Bronchial epithelial cell (primary cell): Measurements from ENCODE around the gene TARDBP. TPM values are rescaled to one million over a fixed set of nuclear protein-coding genes. Genes with fewer than 3 reads are reported as not detected.
"Not testable (repeated sequence)": the region's sequence is repeated elsewhere in the genome, so short reads cannot be mapped to it uniquely, and the experiment has no call there.

Experiments
- DNase-seq: peaks from one replicate; pipeline ENCODE4 v3.0.0-alpha.2; 2010; ENCODE audit warnings: low read depth
- FAIRE-seq: peaks from 2 replicates; lab custom pipeline; 2011; peaks lifted over from hg19 to GRCh38; lab: Jason Lieb, UNC
- H3K27me3 ChIP-seq: 2 replicates; pipeline ENCODE4 v1.5.1; 2011; ENCODE audit warnings: low read length; ENCODE audit not compliant: control insufficient read depth, insufficient read depth
- H3K36me3 ChIP-seq: 2 replicates; pipeline ENCODE4 v1.5.1; 2011; ENCODE audit warnings: low read length; ENCODE audit not compliant: control insufficient read depth, insufficient read depth
- H3K4me3 ChIP-seq: 2 replicates; pipeline ENCODE4 v1.5.1; 2011; ENCODE audit warnings: mild to moderate bottlenecking, low read depth, low read length, control low read depth
- total RNA-seq: library from RNA; depleted of rRNA; stranded (reverse); fragments of >200 nt; gene quantifications from 2 replicates; pipeline ENCODE4 v1.2.1, GENCODE V29; 2014
- TF ChIP-seq, protein P1 (sequence below): IDR thresholded peaks from 2 replicates; pipeline ENCODE4 v1.5.1; 2011; ENCODE audit warnings: mild to moderate bottlenecking, moderate library complexity, low read length, control low read depth, inconsistent platforms; ENCODE audit not compliant: insufficient read depth, severe bottlenecking

TARDBP gene
- total RNA-seq, 1 donor from 2014 or later: 79.0 TPM

DNA sequence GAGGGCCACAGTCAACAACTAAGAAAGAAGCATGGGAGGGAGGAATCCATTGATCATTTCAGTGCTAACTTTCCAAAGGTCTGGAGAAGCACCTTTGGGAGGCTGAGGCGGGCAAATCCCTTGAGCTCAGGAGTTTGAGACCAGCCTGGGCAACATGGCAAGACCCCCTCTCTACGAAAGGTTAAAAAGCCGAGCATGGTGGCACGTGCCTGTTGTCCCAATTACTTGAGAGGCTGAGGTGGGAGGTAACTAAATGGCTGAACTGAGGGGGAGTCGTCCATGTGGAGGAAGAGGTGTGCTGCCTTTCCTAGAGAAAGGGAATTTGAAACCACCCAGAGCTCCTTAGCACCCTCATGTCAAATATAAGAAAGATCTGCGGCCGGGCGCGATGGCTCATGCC, 18.4 kb downstream of the TARDBP start:
- H3K4me3 ChIP-seq: no peak overlapping the region

DNA sequence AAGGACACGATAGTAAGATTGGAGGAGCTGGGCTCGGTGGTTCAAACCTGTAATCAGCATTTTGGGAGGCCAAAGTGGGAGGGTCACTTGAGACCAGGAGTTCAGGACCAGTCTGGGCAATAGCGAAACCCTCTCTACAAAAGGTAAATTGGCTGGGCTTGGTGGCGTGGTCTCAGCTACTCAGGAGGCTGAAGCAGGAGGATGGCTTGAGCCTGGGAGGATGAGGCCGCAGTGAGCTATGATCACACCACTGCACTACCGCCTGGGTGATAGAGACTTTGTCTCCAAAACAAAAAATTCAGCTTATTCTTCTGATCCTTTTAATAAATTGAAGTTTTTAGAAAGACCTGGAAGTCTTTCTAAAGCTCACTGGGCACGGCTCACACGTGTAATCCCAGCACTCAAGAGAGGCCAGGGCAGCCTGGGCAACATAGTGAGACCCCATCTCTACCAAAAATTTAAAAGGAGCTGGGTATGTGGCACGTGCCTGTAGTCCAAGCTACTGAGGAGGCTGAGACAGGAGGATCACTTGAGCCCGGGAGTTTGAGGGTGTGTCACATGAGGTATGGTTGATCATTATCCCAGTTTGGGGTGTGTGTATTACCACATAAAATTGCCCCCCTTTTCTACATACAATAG, 19.3 kb downstream of the TARDBP start:
- H3K27me3 ChIP-seq: no peaks in the 10 kb centered on the region
- no peak for FAIRE-seq
- TF ChIP-seq, protein P1, sequence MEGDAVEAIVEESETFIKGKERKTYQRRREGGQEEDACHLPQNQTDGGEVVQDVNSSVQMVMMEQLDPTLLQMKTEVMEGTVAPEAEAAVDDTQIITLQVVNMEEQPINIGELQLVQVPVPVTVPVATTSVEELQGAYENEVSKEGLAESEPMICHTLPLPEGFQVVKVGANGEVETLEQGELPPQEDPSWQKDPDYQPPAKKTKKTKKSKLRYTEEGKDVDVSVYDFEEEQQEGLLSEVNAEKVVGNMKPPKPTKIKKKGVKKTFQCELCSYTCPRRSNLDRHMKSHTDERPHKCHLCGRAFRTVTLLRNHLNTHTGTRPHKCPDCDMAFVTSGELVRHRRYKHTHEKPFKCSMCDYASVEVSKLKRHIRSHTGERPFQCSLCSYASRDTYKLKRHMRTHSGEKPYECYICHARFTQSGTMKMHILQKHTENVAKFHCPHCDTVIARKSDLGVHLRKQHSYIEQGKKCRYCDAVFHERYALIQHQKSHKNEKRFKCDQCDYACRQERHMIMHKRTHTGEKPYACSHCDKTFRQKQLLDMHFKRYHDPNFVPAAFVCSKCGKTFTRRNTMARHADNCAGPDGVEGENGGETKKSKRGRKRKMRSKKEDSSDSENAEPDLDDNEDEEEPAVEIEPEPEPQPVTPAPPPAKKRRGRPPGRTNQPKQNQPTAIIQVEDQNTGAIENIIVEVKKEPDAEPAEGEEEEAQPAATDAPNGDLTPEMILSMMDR: no peak
- DNase-seq: no peak
- peaks cover 3% of the 10 kb centered on the region for H3K36me3 ChIP-seq
- H3K4me3 ChIP-seq: no peak overlapping the region

More for the DNA sequence above, 18.4 kb downstream of the TARDBP start:
- Histone ChIP-seq H3K36me3 (peaks cover 3% of the 10 kb centered on the region), H3K27me3 (no peaks in the 10 kb centered on the region)
- FAIRE-seq (no peak), DNase-seq (no peak)
- TF ChIP-seq, protein P1: no peak

DNA sequence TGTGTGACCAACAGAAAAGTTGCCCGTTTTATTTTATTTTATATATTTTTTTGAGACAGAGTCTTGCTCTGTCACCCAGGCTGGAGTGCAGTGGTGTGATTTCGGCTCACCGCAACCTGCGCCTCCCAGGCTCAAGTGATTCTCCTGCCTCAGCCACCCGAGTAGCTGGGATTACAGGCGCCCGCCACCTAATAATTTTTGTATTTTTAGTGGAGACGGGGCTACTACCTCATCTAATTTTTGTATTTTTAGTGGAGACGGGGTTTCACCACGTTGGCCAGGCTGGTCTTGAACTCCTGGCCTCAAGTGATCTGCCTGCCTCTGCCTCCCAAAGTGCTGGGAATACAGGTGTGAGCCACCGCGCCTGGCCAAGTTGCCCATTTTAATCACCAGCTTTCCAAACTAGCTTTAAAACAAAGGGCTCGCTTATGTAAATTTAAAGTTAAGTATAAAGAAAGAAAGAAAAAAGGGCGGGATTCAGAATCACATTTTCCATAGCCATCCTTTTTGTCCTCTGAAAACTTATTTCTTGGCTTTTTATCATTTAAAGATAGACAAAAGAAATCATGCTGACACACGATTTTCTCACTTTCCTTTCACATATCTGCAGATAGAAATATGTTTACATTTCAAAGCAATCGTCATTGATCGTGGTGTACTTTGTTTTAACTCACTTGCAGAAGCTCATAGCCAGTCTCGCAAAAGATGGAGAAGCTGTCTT, 24.7 kb downstream of the TARDBP start:
- not testable (repeated sequence) for H3K4me3 ChIP-seq, H3K27me3 ChIP-seq, DNase-seq, H3K36me3 ChIP-seq
- FAIRE-seq: peak; percentile 83

DNA sequence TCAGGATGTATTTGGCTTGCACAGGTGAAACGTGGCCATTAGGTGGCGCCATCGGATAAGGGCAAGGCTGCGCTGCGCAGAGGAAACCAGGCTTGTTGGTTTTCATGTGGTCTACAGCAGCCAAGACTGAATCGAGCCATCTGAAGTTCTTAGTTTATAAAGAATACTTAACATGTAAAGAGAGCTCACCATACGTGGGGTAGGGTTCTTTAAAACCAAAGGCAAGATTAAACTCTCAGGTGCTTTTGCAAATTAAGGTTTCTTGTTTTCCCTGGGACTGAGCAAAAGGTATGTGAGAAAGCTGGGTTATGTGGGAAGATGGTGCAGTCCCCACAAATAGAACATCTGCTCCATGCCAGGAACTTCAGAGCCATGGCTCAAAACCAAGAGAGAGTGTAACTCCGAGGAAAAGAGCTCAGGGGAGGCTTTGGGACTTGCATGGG, 25.3 kb downstream of the TARDBP start:
- no peak overlapping the region for H3K4me3 ChIP-seq
- TF ChIP-seq, protein P1: peak; percentile 96
- no peaks in the 10 kb centered on the region for H3K36me3 ChIP-seq
- FAIRE-seq (no peak), DNase-seq (peak; percentile 71)
- peaks cover 1% of the 10 kb centered on the region for H3K27me3 ChIP-seq

DNA sequence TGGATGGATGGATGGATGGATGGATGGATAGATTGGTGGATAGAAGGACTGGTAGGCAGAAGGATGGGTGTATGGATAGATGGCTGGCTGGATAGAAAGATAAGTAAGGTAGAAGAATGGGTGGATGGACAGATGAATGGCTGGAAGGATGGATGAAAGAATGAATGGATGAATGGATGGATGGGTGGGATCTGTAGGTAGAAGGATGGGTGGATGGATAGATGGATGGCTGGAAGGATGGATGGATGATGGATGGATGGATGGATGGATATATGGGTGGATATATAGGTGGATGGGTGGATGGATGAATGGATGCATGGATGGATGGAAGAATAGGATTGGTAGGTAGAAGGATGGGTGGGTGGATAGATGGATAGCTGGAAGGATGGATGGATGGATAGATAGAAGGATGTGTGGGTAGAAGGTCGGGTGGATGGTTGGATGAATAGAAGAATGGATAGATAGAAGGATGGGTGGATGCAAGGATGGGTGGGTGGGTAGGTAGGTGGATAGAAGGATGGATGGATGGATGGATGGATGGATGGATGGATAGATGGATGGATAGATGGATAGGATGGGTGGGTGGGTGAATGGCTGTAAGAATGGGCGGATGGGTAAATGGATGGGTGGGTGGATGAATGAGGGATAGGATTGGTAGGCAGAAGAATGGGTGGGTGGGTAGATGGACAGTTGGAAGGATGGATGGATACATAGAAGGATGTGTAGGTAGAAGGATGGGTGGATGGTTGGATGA, 27.1 kb downstream of the TARDBP start:
- FAIRE-seq (no peak), DNase-seq (no peak)
- no peaks in the 10 kb centered on the region for H3K36me3 ChIP-seq
- TF ChIP-seq, protein P1: no peak
- H3K4me3 ChIP-seq: no peak overlapping the region
- peaks cover 1% of the 10 kb centered on the region for H3K27me3 ChIP-seq

DNA sequence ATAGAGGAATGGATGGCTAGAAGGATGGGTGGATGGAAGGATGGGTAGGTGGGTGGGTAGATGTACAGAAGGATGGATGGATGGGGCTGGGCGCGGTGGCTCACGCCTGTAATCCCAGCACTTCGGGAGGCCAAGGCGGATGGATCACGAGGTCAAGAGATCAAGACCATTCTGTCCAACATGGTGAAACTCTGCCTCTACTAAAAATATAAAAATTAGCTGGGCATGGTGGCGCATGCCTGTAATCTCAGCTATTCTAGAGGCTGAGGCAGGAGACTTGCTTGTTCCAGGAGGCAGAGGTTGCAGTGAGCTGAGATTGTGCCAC, 27.6 kb downstream of the TARDBP start:
- not testable (repeated sequence) for H3K36me3 ChIP-seq, FAIRE-seq, H3K27me3 ChIP-seq, H3K4me3 ChIP-seq, DNase-seq
